ENCODE results near the gene CIC. TPM values are rescaled to one million over a fixed set of nuclear protein-coding genes. Genes with fewer than 3 reads are reported as not detected.
A peak's percentile ranks its signal among the peaks of the same experiment; 100 is the strongest.

Gene CIC
- total RNA-seq, 1 experiment from 2014 or later: 15.8 TPM

- no peak overlapping the region for H3K4me3 ChIP-seq
- peaks cover 76% of the 10 kb centered on the region for H3K36me3 ChIP-seq
- H3K27me3 ChIP-seq: no peaks in the 10 kb centered on the region
- no peak for DNase-seq
- no peaks in the 10 kb centered on the region for H3K9me3 ChIP-seq
Observed at GRCh38 chr19:42288387-42288786, 19.3 kb downstream of the CIC start.

DNA sequence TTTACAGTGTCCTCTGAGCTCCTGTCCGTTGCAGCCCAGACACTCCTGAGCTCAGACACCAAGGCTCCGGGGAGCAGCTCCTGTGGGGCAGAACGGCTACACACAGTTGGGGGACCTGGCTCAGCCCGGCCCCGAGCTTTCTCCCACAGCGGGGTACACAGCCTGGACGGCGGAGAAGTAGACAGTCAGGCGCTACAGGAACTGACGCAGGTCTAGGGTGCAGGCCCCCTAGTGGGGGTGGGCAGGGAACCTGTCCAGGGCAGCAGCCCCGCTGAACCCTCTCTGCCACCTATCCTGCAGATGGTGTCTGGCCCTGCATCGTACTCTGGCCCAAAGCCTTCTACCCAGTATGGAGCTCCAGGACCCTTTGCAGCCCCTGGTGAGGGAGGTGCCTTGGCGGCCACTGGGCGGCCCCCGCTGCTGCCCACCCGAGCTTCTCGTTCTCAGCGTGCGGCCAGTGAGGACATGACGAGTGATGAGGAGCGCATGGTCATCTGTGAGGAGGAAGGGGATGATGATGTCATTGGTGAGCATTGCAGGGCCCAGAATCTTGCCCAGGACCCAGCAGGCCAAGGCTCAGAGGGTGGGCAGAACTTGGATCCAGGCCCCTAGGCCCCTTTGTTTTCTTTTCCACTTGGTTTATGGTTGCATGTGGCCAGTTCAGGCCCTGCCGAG is 20.0 kb downstream of the CIC start:
- no peak for DNase-seq
- no peaks in the 10 kb centered on the region for H3K9me3 ChIP-seq
- H3K27me3 ChIP-seq: no peaks in the 10 kb centered on the region
- H3K36me3 ChIP-seq: peaks cover 82% of the 10 kb centered on the region
- no peak overlapping the region for H3K4me3 ChIP-seq

GRCh38 chr19:42289556-42290041 is 20.5 kb downstream of the CIC start:
- DNase-seq: no peak
- no peaks in the 10 kb centered on the region for H3K9me3 ChIP-seq
- H3K4me3 ChIP-seq: no peak overlapping the region
- H3K27me3 ChIP-seq: no peaks in the 10 kb centered on the region
- peaks cover 88% of the 10 kb centered on the region for H3K36me3 ChIP-seq

- H3K9me3 ChIP-seq: no peaks in the 10 kb centered on the region
- no peak for DNase-seq
- H3K27me3 ChIP-seq: no peaks in the 10 kb centered on the region
- no peak overlapping the region for H3K4me3 ChIP-seq
- H3K36me3 ChIP-seq: peaks cover 88% of the 10 kb centered on the region
Observed at GRCh38 chr19:42290136-42290522, 21.1 kb downstream of the CIC start.

DNA sequence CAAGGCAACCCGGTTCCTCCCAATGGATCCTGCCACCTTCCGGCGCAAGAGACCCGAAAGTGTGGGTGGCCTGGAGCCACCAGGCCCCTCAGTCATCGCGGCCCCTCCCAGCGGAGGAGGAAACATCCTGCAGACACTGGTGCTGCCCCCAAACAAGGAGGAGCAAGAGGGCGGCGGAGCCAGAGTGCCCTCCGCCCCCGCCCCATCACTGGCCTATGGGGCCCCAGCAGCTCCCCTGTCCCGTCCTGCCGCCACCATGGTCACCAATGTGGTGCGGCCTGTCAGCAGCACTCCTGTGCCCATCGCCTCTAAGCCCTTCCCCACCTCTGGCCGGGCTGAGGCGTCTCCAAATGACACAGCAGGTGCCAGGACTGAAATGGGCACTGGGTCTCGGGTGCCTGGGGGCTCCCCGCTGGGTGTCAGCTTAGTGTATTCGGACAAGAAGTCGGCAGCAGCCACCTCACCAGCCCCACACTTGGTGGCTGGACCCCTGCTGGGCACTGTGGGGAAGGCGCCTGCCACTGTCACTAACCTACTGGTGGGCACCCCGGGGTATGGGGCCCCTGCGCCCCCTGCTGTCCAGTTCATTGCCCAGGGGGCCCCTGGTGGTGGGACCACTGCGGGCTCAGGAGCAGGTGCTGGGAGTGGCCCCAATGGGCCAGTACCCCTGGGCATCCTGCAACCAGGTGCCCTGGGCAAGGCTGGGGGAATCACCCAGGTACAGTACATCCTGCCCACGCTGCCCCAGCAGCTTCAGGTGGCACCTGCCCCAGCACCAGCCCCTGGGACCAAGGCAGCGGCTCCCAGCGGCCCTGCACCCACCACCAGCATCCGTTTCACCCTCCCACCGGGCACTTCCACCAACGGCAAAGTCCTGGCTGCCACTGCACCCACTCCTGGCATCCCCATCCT is 21.7 kb downstream of the CIC start:
- Histone ChIP-seq H3K27me3 (no peaks in the 10 kb centered on the region), H3K36me3 (peaks cover 92% of the 10 kb centered on the region), H3K9me3 (no peaks in the 10 kb centered on the region), H3K4me3 (no peak overlapping the region)
- DNase-seq: peak; percentile 46

GRCh38 chr19:42291435-42291810 is 22.4 kb downstream of the CIC start:
- no peak for DNase-seq
- Histone ChIP-seq H3K4me3 (no peak overlapping the region), H3K27me3 (no peaks in the 10 kb centered on the region), H3K36me3 (peaks cover 93% of the 10 kb centered on the region), H3K9me3 (no peaks in the 10 kb centered on the region)

GRCh38 chr19:42292042-42292960 is 23.2 kb downstream of the CIC start:
- no peaks in the 10 kb centered on the region for H3K27me3 ChIP-seq
- H3K9me3 ChIP-seq: no peaks in the 10 kb centered on the region
- no peak for DNase-seq
- no peak overlapping the region for H3K4me3 ChIP-seq
- peaks cover 93% of the 10 kb centered on the region for H3K36me3 ChIP-seq

- Histone ChIP-seq H3K36me3 (peaks cover 86% of the 10 kb centered on the region), H3K27me3 (no peaks in the 10 kb centered on the region), H3K4me3 (no peak overlapping the region), H3K9me3 (no peaks in the 10 kb centered on the region)
- no peak for DNase-seq
Observed at GRCh38 chr19:42292963-42293362, 23.9 kb downstream of the CIC start.

DNA sequence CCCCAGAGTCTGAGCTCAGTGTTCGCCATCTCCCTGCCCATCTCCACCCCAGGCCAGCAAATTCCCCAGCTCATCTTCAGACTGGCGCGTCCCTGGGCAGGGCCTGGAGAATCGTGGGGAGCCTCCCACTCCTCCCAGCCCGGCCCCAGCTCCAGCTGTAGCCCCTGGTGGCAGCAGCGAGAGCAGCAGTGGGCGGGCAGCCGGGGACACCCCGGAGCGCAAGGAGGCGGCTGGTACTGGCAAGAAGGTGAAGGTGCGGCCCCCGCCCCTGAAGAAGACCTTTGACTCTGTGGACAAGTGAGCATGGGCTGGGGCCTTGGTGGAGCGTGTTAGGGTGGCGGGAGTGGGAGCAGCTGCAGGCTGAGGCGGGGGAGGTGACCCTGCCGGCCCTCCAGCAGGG is 24.5 kb downstream of the CIC start:
- peak; percentile 18 for DNase-seq
- Histone ChIP-seq H3K4me3 (no peak overlapping the region), H3K27me3 (no peaks in the 10 kb centered on the region), H3K36me3 (peaks cover 80% of the 10 kb centered on the region), H3K9me3 (no peaks in the 10 kb centered on the region)

DNA sequence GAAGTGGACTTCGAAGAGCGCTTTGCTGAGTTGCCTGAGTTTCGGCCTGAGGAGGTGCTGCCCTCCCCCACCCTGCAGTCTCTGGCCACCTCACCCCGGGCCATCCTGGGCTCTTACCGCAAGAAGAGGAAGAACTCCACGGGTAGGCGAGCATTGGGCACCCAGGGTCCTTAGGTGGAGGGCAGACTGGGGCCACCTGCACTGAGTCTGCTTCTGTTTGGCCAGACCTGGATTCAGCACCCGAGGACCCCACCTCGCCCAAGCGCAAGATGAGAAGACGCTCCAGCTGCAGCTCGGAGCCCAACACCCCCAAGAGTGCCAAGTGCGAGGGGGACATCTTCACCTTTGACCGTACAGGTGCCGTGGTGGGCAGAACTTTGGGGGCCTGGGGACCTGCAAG is 24.9 kb downstream of the CIC start:
- Histone ChIP-seq H3K36me3 (peaks cover 77% of the 10 kb centered on the region), H3K27me3 (no peaks in the 10 kb centered on the region), H3K4me3 (no peak overlapping the region), H3K9me3 (no peaks in the 10 kb centered on the region)
- no peak for DNase-seq

DNA sequence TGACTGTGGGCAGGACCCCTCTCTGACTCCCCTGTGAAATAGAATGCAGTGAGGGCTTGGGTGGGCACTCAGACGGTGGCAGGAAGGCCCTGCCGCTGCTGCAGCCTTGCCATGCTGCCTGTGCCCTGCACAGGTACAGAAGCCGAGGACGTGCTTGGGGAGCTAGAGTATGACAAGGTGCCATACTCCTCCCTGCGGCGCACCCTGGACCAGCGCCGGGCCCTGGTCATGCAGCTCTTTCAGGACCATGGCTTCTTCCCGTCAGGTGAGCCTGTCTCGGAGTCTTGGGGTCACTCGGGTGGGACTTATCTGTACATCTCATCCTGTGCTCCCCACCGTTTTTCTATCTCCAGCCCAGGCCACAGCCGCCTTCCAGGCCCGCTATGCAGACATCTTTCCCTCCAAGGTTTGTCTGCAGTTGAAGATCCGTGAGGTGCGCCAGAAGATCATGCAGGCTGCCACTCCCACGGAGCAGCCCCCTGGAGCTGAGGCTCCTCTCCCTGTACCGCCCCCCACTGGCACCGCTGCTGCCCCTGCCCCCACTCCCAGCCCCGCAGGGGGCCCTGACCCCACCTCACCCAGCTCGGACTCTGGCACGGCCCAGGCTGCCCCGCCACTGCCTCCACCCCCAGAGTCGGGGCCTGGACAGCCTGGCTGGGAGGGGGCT is 25.6 kb downstream of the CIC start:
- DNase-seq: no peak
- no peaks in the 10 kb centered on the region for H3K27me3 ChIP-seq
- H3K4me3 ChIP-seq: no peak overlapping the region
- H3K9me3 ChIP-seq: no peaks in the 10 kb centered on the region
- peaks cover 71% of the 10 kb centered on the region for H3K36me3 ChIP-seq

- no peak overlapping the region for H3K4me3 ChIP-seq
- H3K9me3 ChIP-seq: no peaks in the 10 kb centered on the region
- no peak for DNase-seq
- H3K36me3 ChIP-seq: peaks cover 63% of the 10 kb centered on the region
- H3K27me3 ChIP-seq: no peaks in the 10 kb centered on the region
Observed at GRCh38 chr19:42295342-42295741, 26.3 kb downstream of the CIC start.

GRCh38 chr19:42295831-42296525 is 26.9 kb downstream of the CIC start:
- H3K36me3 ChIP-seq: peaks cover 57% of the 10 kb centered on the region
- H3K9me3 ChIP-seq: no peaks in the 10 kb centered on the region
- H3K27me3 ChIP-seq: no peaks in the 10 kb centered on the region
- DNase-seq: peak; percentile 71
- H3K4me3 ChIP-seq: no peak overlapping the region

GRCh38 chr19:42297039-42297438 is 28.0 kb downstream of the CIC start:
- Histone ChIP-seq H3K4me3 (no peak overlapping the region), H3K36me3 (peaks cover 46% of the 10 kb centered on the region), H3K27me3 (no peaks in the 10 kb centered on the region), H3K9me3 (no peaks in the 10 kb centered on the region)
- DNase-seq: no peak

DNA sequence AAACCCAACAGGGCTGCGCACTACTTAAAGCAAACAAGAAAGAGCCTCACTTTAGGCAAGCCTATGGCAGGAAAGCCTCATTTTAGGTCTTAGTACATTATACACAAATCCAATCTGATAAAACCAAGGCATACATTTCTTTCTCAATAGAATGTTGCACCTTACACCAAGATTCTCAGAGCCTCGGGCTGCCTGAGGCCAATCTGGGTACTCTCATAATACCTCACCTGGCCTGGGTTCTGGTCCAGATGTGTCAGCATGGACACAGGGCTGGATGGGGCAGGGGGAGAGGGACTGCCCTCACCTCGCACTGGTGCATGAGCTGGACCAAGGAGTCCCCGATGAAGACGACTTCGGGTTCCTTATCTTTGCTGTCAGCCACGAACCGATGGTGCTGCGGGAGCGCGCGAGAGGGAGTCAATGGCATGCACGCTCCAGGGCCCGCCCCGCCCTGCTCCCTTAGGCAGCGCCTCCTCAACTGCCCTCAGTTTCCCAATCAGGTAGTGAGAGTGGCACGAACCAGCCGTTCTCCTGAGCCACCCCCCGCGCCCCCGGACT is 32.7 kb downstream of the CIC start, which contains the start of gene PRR19:
TSS of gene PRR19 (plus strand) at position 487 of the 558 bp plus-strand sequence. CDS start 7,453 bp downstream, outside the sequence.
- peak within 1 kb of the TSS; percentile 64 for H3K4me3 ChIP-seq
- DNase-seq: no peak
- H3K36me3 ChIP-seq: peaks cover 4% of the 10 kb centered on the region
- no peaks in the 10 kb centered on the region for H3K9me3 ChIP-seq
- H3K27me3 ChIP-seq: no peaks in the 10 kb centered on the region

Data from MG63 (cell line).